GM12874 (cell line): ENCODE measurements around the gene WDR27.

Experiments used
- TF ChIP-seq, protein P1 (sequence below): IDR thresholded peaks from 2 replicates; pipeline ENCODE4 v1.5.1; 2011; ENCODE audit warnings: low read depth, mild to moderate bottlenecking, control low read depth, low read length, moderate library complexity; ENCODE audit not compliant: insufficient read depth

WDR27 gene

DNA sequence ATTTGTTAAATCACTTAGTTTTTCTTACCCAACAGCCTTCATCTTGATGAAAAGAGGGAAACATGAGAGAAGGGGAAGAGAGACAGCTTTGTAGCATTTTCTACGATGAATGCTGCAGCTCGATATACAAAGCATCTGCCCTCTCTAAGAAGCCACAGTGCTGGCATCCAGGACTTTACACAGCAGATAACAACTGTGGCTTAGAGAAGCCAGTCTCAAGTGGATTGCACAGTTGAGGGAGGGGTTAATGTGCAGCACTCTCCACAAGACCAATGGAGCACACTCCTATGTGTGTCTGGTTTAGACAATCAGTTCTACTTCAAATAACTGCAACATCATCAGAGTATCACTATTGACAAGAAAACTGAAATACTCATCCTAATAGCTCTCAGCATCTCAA is 5.9 kb upstream of the WDR27 start:
- TF ChIP-seq, protein P1, sequence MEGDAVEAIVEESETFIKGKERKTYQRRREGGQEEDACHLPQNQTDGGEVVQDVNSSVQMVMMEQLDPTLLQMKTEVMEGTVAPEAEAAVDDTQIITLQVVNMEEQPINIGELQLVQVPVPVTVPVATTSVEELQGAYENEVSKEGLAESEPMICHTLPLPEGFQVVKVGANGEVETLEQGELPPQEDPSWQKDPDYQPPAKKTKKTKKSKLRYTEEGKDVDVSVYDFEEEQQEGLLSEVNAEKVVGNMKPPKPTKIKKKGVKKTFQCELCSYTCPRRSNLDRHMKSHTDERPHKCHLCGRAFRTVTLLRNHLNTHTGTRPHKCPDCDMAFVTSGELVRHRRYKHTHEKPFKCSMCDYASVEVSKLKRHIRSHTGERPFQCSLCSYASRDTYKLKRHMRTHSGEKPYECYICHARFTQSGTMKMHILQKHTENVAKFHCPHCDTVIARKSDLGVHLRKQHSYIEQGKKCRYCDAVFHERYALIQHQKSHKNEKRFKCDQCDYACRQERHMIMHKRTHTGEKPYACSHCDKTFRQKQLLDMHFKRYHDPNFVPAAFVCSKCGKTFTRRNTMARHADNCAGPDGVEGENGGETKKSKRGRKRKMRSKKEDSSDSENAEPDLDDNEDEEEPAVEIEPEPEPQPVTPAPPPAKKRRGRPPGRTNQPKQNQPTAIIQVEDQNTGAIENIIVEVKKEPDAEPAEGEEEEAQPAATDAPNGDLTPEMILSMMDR, result no peak

DNA sequence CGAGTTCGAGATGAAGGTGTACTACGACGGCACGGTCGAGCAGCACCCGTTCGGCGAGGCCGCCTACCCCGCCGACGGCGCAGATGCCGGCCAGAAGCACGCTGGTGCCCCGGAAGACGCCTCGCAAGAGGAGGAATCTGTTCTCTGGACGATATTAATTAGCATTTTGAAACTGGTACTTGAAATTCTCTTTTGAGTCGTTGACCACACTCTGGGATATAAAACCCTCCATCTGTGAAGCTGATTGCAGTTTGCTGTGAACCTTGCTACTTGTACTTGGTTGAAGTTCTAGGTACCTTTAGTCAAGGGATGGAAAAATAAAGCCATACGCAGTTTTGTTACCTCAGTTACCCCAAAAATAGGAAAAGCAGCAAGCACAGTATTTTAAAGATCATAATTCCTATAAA is 1.0 kb upstream of the WDR27 start:
- TF ChIP-seq, protein P1, result no peak

DNA sequence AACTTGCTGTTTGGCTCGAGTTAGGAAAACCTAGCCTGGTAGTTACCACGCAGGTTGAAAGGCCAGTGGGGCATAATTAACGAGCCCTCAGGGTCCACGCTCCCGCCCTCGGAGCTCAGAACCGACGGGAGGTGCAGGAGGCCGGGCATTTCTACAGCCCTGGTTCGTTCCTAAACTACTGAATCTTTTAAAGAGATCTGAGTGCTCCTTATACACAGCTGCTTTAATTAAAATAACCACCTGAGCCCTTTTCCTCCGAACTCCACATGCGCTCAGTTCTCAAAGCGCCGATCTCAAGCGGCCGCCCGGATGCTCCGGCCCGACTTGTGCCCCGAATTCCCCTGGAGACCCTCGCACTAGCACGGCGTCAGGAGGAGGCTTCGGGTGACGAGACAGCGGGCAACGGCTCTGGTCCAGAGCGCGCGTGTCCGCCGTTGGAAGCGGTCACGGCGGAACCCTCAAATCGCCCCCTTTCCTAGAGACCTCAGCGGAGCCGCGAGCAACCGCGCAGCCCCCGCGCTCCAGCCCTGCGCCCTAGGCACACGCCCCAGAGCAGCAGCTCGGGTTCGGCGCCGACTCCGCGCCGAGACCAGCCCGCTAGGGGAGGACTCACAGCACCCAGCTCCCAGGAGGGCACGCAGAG is 397 bp downstream of the WDR27 start:
- TF ChIP-seq, protein P1, result no peak

DNA sequence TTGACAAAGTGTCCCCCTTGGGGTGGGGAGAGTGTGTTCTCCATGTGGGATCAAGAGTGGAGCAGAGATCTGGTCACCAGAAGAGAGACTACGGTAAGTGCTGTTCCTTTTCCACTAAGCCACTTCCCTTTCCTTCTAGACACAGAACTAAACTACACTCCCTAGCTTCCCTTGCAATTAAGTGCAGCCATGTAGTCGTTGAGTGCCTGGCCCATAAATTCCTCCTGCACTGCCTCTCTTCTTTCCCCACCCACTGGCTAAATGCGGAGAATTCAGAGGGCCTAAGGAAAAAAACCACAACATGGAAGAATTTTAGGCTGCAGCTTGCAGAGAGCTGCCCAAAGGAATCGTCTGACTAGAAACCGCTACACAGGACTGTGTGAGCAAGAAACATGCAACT is 1.5 kb downstream of the WDR27 start:
- TF ChIP-seq, protein P1, result no peak

DNA sequence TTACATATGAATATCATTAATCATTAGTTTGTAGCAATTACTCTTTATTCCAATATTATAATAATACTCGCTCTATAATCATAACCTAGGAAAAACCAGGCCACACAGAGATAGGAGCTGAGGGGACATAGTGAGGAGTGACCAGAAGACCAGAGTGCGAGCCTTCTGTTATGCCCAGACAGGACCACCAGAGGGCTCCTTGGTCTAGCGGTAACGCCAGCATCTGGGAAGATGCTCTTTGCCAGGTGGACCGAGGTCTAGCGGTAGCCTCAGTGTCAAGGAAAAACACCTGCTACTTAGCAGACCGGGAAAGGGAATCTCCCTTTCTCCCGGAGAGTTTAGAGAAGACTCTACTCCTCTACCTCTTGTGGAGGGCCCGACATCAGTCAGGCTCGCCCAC is 4.7 kb downstream of the WDR27 start:
- TF ChIP-seq, protein P1, result peak; percentile 46; the same call in 1 of the 2 replicates

DNA sequence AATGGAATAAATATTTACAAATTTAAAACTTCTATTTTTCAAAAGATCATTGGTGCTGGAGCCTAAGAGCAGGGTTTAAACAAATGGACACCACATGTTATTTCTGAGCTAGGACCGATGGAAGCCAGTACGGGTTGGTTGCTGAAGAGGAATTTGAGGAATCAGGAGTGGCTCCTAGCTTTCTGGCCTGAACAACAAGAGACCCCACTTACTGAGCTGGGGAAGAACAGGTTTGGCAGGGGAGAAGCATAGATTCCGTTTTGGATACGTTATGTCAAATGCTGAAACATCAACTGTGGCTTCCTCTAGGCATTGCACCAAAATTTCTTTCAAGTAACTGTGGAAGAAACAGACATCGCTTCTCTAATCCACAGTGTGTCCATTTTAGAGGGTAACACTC is 6.7 kb downstream of the WDR27 start:
- TF ChIP-seq, protein P1, result no peak

DNA sequence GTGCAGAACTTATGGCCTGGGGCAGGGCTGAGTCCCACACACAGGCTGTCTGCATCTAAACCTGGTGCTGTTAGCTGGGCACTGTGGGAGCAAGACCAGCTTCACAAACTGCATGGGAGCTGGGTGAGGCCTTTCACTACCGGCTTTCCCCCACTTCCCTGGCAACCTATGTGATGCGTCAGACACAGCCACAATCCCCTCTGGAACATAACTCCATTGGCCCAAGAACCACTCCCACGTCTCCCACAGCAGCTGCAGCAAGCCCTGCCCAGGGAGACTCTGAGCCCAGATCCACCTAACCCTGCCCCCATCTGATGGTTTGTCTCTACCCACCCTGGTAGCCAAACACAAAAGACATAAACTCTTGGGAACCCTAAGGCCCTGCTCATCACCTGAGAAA is 9.3 kb downstream of the WDR27 start:
- TF ChIP-seq, protein P1, result no peak

DNA sequence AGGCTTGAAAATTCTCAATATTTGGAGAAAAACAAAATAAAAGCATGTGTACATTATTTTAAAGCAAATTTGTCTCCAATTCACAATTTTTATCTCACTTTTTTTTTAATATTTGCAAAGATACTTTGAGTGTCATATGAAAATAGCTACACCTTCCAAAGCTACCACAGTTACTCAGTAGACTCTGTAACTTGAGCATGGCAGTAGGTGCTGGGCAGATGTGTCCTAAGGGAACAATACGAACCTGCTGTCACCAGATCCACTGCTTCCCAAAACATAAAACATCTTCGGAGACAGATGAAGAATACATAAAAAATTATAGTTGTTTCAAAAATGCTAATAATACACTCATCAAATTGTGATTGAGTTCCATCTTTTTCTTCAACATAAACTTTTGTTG is 10.6 kb downstream of the WDR27 start:
- TF ChIP-seq, protein P1, result no peak
